ENCODE results near the gene ADGRF4.

- TF ChIP-seq, protein P1, sequence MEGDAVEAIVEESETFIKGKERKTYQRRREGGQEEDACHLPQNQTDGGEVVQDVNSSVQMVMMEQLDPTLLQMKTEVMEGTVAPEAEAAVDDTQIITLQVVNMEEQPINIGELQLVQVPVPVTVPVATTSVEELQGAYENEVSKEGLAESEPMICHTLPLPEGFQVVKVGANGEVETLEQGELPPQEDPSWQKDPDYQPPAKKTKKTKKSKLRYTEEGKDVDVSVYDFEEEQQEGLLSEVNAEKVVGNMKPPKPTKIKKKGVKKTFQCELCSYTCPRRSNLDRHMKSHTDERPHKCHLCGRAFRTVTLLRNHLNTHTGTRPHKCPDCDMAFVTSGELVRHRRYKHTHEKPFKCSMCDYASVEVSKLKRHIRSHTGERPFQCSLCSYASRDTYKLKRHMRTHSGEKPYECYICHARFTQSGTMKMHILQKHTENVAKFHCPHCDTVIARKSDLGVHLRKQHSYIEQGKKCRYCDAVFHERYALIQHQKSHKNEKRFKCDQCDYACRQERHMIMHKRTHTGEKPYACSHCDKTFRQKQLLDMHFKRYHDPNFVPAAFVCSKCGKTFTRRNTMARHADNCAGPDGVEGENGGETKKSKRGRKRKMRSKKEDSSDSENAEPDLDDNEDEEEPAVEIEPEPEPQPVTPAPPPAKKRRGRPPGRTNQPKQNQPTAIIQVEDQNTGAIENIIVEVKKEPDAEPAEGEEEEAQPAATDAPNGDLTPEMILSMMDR (IDR thresholded peaks at IDR 0.05; ENCODE audit: low read depth, low read length, poor library complexity, severe bottlenecking), result no peak
- no peak for TF ChIP-seq EZH2phosphoT487 (IDR thresholded peaks at IDR 0.05; ENCODE audit: borderline replicate concordance, low read length)
Observed at GRCh38 chr6:47713200-47713599, 14.8 kb downstream of the ADGRF4 start.
